ENCODE data around the gene CDON. TPM values are rescaled to one million over a fixed set of nuclear protein-coding genes. Genes with fewer than 3 reads are reported as not detected.

Gene CDON
- total and polyA plus RNA-seq, 2 donors (not counting 1 experiment from before 2014, with no cell fraction given) = 0.01 TPM; not detected in 1

DNA sequence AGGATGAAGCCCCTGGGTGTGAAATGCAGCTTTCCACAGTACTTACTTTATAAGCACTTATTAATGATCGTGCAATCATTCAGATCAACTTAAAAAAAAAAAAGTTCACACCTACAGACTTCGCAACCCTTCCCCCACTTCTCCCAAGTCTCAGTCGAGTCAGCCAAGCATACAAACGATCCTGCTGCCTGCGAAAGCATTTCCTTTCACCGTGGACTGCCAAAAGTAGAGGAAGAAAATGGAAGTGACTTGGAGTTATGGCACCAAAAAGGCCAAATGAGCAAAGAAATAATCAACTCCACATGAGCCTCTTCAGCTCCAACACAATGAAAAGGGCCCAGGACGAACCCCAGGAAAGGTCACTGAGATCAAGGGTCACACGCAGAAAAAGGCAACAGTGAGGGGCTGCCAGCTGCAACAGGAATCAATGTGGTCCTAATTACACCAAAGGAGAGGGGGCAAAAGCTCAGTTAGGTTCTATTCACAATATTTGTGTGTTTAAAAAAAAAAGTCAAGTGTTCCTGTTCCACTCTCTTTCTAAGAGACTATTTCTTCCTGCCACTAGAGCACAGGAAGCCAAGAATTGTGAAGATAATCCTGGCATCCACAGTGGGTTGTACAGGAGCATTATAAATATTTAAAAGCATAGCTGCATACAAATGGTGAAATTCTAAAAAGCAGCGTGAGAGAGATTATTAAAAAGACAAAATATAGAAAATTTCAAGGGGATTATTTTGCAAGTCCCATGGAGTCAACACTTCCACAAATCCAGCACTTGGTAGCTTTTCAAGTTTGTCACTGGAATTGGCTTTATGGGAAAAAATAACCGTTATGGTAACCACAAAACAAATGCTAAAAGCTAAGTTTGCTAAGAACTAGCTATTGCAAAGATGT lies 28.4 kb downstream of the CDON start:
- TF ChIP-seq, protein P1, sequence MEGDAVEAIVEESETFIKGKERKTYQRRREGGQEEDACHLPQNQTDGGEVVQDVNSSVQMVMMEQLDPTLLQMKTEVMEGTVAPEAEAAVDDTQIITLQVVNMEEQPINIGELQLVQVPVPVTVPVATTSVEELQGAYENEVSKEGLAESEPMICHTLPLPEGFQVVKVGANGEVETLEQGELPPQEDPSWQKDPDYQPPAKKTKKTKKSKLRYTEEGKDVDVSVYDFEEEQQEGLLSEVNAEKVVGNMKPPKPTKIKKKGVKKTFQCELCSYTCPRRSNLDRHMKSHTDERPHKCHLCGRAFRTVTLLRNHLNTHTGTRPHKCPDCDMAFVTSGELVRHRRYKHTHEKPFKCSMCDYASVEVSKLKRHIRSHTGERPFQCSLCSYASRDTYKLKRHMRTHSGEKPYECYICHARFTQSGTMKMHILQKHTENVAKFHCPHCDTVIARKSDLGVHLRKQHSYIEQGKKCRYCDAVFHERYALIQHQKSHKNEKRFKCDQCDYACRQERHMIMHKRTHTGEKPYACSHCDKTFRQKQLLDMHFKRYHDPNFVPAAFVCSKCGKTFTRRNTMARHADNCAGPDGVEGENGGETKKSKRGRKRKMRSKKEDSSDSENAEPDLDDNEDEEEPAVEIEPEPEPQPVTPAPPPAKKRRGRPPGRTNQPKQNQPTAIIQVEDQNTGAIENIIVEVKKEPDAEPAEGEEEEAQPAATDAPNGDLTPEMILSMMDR (IDR thresholded peaks at IDR 0.05) = no peak
- TF ChIP-seq EZH2 (IDR thresholded peaks at IDR 0.05; ENCODE audit: borderline replicate concordance, insufficient read depth, low read depth, low read length, poor library complexity, severe bottlenecking) = no peak
- WGBS (ENCODE audit: insufficient coverage) = 40% methylated on average over 1 of the region's 10 CpGs
- no peak overlapping the region for H3K4me3 ChIP-seq (ENCODE audit: control extremely low read depth in 1 of 5, extremely low read depth in 1 of 5, insufficient read depth in 1 of 5, low read depth in 2 of 5, low read length in 4 of 5)
- no peak overlapping the region for H3K27ac ChIP-seq (ENCODE audit: low read length in 2 of 2)
- no peaks in the 10 kb centered on the region for H3K4me1 Mint-ChIP-seq
- CTCF ChIA-PET = no interaction called here
- H3K36me3 ChIP-seq (replicated peaks in 1 of 2; ENCODE audit: control extremely low read depth in 1 of 2, control insufficient read depth in 1 of 2, extremely low read depth in 1 of 2, insufficient read depth in 2 of 2, low read length in 1 of 2) = no peaks in the 10 kb centered on the region
- no peaks in the 10 kb centered on the region for H3K79me2 ChIP-seq (ENCODE audit: control insufficient read depth, insufficient read depth, low read length)
- H3K4me2 ChIP-seq (replicated peaks; ENCODE audit: low read depth, low read length, poor library complexity, severe bottlenecking) = no peak overlapping the region
- H3K9me3 ChIP-seq (ENCODE audit: control extremely low read depth in 1 of 3, control insufficient read depth in 2 of 3, insufficient read depth in 1 of 3, low read length in 2 of 3) = no peaks in the 10 kb centered on the region
- no peak overlapping the region for H3K4me3 Mint-ChIP-seq
- H3K27me3 Mint-ChIP-seq = peaks cover 29% of the 10 kb centered on the region
- no peaks in the 10 kb centered on the region for H4K20me1 ChIP-seq (ENCODE audit: control insufficient read depth, insufficient read depth, low read length, poor library complexity, severe bottlenecking)
- H3K9me3 Mint-ChIP-seq (ENCODE audit: insufficient read depth) = no peaks in the 10 kb centered on the region
- no peak for ATAC-seq (ENCODE audit: low read depth)
- intact Hi-C loops (cut with micrococcal nuclease) = no loop called here
- H2AFZ ChIP-seq (ENCODE audit: insufficient read depth, low read depth, low read length, poor library complexity, severe bottlenecking) = no peak overlapping the region
- POLR2A ChIA-PET = no interaction called here
- H3K9ac ChIP-seq (ENCODE audit: low read length) = no peak overlapping the region
- no peak overlapping the region for H3K27ac Mint-ChIP-seq
- DNase-seq = no peak
- peaks cover 0 to 3% (median 0%) of the 10 kb centered on the region in 4 experiments for H3K27me3 ChIP-seq (replicated peaks in 1 of 4; ENCODE audit: control extremely low read depth in 1 of 4, control insufficient read depth in 3 of 4, insufficient read depth in 4 of 4, low read length in 3 of 4)
- no peaks in the 10 kb centered on the region for H3K4me1 ChIP-seq (ENCODE audit: control insufficient read depth in 2 of 2, insufficient read depth in 2 of 2, low read length in 2 of 2)

DNA sequence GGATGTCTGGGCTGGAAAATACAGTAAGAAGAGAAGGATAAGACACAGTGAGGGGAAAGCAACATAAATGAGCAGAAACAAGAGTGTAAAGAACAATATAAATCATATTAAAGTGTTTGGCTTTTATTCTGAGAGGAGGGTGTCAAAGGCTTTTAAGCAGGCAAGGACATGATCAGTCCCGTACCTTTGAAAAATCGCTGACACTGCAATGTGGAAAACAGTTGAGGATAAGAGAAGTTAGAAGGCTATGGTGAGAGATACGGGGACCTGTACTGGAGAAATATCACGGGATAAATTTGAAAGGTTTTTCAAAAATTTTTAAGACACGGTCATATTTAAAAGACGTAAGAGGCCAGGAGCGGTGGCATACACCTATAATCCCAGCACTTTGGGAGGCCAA lies 30.3 kb downstream of the CDON start:
- H3K36me3 ChIP-seq (replicated peaks in 1 of 2; ENCODE audit: control extremely low read depth in 1 of 2, control insufficient read depth in 1 of 2, extremely low read depth in 1 of 2, insufficient read depth in 2 of 2, low read length in 1 of 2) = no peaks in the 10 kb centered on the region
- H3K4me1 ChIP-seq (ENCODE audit: control insufficient read depth in 2 of 2, insufficient read depth in 2 of 2, low read length in 2 of 2) = no peaks in the 10 kb centered on the region
- H3K27me3 ChIP-seq (replicated peaks in 1 of 4; ENCODE audit: control extremely low read depth in 1 of 4, control insufficient read depth in 3 of 4, insufficient read depth in 4 of 4, low read length in 3 of 4) = peaks cover 0 to 3% (median 0%) of the 10 kb centered on the region in 4 experiments
- no peak overlapping the region for H3K4me2 ChIP-seq (replicated peaks; ENCODE audit: low read depth, low read length, poor library complexity, severe bottlenecking)
- Mint-ChIP-seq H3K4me3 (no peak overlapping the region), H3K27me3 (peaks cover 21% of the 10 kb centered on the region), H3K27ac (no peak overlapping the region), H3K4me1 (no peaks in the 10 kb centered on the region), H3K9me3 (ENCODE audit: insufficient read depth) (no peaks in the 10 kb centered on the region)
- H3K9me3 ChIP-seq (ENCODE audit: control extremely low read depth in 1 of 3, control insufficient read depth in 2 of 3, insufficient read depth in 1 of 3, low read length in 2 of 3) = no peaks in the 10 kb centered on the region
- 87% methylated on average over 5 of the region's 7 CpGs for WGBS (ENCODE audit: insufficient coverage)
- H4K20me1 ChIP-seq (ENCODE audit: control insufficient read depth, insufficient read depth, low read length, poor library complexity, severe bottlenecking) = no peaks in the 10 kb centered on the region
- no peak overlapping the region for H3K9ac ChIP-seq (ENCODE audit: low read length)
- no peak overlapping the region for H2AFZ ChIP-seq (ENCODE audit: insufficient read depth, low read depth, low read length, poor library complexity, severe bottlenecking)
- H3K4me3 ChIP-seq (ENCODE audit: control extremely low read depth in 1 of 5, extremely low read depth in 1 of 5, insufficient read depth in 1 of 5, low read depth in 2 of 5, low read length in 4 of 5) = no peak overlapping the region
- no peak for DNase-seq
- intact Hi-C loops (cut with micrococcal nuclease) = no loop called here
- H3K27ac ChIP-seq (ENCODE audit: low read length in 2 of 2) = no peak overlapping the region
- H3K79me2 ChIP-seq (ENCODE audit: control insufficient read depth, insufficient read depth, low read length) = no peaks in the 10 kb centered on the region
- TF ChIP-seq EZH2 (IDR thresholded peaks at IDR 0.05; ENCODE audit: borderline replicate concordance, insufficient read depth, low read depth, low read length, poor library complexity, severe bottlenecking) = no peak
- TF ChIP-seq, protein P1 (IDR thresholded peaks at IDR 0.05) = no peak
- CTCF ChIA-PET = no interaction called here
- no peak for ATAC-seq (ENCODE audit: low read depth)
- POLR2A ChIA-PET = no interaction called here
